ENCODE data around the gene COL6A5.

The COL6A5 gene

DNA sequence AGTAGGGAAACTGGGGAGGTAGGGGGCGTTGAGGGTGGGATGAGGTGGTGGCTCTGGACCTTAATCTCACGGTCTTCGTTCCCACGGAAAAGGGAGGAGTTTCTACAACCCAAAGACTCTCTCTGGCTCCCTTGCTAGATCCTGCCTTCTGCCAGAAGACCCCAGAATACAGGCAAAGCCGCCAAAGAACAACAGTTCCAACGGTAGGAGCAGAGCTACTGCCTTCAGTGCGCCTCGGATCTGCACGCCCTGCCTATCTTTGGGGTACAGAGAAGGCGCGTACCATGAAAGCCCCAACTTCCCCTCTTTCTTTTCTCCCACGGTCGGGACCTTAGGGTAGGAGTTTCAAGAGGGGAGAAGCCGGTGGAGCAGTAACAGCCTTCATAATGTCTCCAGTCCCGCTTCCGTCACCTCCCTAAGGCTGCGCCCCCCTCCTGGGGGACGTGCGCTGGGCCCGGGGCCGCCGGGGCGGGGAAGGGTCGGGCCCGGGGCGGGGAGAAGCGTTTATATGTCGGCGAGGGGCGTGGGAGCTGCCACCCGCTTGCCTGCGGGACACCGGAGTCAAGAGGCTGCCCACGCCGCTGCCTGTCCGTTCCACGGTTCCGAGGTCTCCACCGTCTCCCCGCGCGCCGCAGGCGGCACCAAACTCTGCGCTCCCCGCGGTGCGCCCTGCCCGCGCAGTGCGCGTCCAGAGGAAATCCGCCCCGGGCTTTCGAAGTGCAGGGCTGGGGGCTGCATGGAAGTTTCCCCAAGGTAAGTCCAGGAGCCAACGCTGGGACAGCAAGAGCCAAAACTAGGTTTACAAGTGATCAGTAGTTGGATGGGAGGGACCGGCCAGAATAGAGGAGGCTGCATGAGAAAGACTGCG lies 171.4 kb downstream of the COL6A5 start, which contains the start of gene COL6A6:
COL6A6 (plus strand) TSS at position 533 of the 868 bp plus-strand sequence. CDS start 43,188 bp downstream, outside the sequence.
- peak; percentile 34 for DNase-seq (ENCODE audit: low spot score)

DNA sequence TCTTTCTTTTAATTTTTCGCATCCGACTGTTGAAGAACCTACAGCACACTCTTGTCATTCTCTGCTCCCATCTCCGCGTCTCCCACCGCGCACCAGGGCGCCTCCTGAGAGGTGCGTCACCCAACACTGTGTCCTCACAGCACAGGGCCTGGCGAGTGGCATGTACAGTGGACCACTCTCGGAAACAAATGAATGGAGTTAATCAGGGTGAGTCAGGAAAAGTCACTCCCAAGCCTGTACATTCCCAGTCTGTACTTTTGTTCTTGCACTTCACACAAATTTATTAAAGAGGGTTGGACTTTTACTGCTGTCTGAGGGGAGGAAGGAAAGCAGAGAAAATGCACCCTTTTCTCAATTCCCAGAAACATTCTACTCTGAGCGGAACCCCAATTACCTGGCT lies 172.1 kb downstream of the COL6A5 start:
- no peak for DNase-seq (ENCODE audit: low spot score)

DNA sequence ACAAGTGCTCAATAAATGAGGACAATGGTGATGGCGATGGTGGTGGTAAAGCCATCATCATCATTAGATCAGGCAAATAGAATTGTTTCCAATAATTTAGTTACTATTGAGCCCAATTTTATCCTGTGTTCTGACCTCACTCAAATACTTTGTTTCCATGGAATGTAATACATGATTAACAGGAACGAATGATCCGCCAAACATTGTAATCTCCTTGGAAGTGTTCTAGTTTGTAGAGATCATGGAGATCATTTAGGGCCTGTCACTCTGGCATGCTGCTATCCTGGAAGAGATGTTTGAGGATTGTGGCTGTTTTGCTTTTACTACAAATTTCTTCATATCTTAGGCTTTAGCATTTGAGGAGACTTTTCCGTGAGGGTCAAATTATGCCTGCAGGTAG lies 174.3 kb downstream of the COL6A5 start:
- DNase-seq (ENCODE audit: low spot score), result no peak

DNA sequence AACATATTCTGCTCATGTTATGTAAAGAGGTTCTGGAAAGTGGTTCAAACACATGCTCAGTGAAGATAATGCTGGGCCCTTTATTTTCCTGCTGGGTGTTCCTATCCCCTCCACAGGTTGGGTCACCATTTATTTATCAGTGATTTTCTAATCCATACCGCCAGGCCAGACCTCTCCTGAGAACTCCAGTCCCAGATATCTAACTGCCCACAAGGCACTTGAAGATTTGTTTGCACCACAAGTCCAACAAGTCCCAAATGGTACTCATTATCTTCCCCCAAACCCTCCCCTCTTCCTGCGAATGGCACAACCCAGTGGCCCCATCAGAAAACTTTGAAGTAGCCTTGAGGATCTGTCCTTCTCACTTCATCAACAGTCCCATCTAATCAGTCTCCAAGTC lies 176.9 kb downstream of the COL6A5 start:
- no peak for DNase-seq (ENCODE audit: low spot score)

DNA sequence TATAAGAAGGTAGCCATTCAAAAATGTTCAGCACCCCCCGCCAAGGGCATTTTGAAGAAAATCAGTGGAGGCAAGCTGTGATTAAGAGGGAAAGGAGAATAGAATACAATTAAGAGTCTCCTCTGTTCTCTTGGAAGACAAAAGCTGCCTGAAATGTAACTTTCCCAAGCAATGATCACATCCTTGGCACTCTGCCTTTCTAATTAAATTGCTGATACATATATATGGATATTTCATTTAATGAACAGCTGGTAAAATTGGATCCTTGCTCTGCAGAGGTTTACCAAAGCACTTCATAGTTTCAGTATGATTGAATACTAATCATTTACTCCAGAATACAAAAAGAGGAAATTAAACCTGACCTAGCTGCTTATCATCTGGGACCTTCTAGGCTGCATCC lies 182.0 kb downstream of the COL6A5 start:
- DNase-seq (ENCODE audit: low spot score), result no peak

DNA sequence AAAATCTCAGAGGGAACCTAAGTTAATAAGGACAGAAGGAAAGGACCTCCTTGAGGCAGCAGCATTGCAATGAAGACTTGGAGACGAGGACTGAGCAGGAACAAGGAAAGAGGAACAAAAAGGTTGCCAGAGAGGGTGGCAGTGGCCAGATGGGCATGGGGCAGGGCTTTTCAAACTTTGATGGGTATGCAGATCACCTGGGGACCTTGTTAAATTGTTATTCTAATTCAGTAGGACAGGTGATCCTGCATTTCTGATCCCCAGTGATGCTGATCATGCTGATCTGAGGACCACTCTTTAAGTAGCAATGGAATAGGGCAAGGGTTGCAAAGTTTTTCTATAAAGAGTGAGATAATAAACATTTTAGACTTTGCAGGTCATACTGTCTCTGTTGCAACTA lies 182.6 kb downstream of the COL6A5 start:
- DNase-seq (ENCODE audit: low spot score), result no peak

DNA sequence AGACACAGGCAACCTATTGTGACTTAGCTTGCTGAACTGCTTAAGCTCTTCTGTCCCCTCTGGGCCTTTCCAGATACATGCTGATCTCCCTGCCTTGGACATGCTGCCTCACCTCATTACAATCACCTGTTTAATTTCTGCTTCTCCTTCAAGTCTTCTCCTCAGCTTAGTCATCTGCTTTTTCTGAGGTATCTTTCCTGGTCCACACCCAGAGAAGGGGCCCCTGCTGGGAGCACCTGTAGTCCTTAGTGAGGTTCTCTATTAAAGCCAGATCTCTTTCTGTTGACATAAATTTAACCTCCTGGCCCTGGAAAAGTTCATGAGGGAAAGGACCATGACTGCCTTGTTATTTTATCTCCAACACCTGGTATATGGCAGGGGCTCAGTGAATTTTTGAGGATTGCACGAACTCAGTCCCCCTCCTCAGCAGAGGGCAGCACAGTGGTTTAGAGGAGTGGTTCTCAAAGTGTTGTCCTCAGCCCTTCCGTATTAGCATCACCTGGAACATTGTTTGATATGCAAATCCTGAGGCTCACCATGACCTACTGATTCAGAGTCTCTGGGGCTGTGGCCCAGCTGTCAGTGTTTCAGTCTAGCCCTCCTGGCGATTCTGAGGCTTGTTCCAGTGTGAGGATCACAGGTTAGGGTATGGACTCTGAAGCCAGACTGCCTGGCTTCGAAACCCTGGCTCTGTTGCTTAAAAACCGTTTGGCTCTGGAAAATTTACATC lies 184.2 kb downstream of the COL6A5 start:
- DNase-seq (ENCODE audit: low spot score), result no peak

DNA sequence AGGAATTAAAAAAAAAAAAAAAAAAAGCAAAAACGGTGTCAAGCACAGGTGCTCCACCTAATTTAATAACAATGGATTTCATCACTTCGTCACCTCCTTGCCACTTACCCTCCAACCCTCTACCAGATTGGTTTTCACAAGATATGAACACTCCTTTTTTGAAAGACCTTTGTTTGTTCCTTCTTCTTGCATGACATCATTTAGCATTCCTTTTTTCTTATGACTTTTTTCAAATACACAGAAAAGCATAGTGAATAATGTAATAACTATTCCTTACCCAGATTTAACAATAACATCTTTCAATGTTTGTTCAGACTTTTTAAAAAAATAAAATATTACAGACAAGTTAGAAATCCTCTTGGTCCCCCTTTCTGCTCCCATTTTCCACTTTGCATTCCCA lies 187.8 kb downstream of the COL6A5 start:
- no peak for DNase-seq (ENCODE audit: low spot score)

All from D341Med (cell line).